Activated CD4-positive, alpha-beta T cell treated with anti-CD3 and anti-CD28 coated beads for 4 hours (primary cell): ENCODE measurements around the gene PTPA.
"Not testable (repeated sequence)": the region's sequence is repeated elsewhere in the genome, so short reads cannot be mapped to it uniquely, and the experiment has no call there.

Experiments used
- DNase-seq, 2 donors: peaks; one replicate each; pipeline ENCODE4 v3.0.0-alpha.2; 2020

Gene PTPA

GRCh38 chr9:129161534-129161837 lies 50.3 kb downstream of the PTPA start:
- no peak for DNase-seq

- no peak for DNase-seq
Measured at GRCh38 chr9:129162497-129163197, 51.4 kb downstream of the PTPA start.

DNA sequence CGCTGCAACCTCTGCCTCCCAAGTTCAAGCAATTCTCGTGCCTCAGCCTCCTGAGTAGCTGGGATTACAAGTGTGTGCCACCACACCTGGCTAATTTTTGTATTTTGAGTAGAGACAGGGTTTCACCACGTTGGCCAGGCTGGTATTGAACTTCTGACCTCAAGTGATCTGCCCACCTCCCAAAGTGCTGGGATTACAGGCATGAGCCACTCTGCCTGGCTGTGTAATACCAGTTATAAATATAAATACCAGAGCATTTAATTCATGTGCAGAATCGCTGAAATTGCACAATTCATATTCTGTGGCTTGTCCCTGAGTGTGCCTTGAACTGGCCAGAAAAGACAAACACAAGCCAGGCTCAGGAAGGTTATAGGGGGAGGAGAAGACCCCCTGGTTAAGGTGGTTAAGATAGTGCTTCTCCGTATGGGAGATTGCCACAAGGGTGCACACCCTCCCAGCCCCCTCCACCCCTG lies 52.0 kb downstream of the PTPA start:
- DNase-seq = not testable (repeated sequence)

GRCh38 chr9:129163753-129164152 lies 52.5 kb downstream of the PTPA start:
- no peak for DNase-seq

- DNase-seq = no peak
Measured at GRCh38 chr9:129164246-129164930, 53.2 kb downstream of the PTPA start.

GRCh38 chr9:129165198-129165597 lies 54.0 kb downstream of the PTPA start:
- no peak for DNase-seq

DNA sequence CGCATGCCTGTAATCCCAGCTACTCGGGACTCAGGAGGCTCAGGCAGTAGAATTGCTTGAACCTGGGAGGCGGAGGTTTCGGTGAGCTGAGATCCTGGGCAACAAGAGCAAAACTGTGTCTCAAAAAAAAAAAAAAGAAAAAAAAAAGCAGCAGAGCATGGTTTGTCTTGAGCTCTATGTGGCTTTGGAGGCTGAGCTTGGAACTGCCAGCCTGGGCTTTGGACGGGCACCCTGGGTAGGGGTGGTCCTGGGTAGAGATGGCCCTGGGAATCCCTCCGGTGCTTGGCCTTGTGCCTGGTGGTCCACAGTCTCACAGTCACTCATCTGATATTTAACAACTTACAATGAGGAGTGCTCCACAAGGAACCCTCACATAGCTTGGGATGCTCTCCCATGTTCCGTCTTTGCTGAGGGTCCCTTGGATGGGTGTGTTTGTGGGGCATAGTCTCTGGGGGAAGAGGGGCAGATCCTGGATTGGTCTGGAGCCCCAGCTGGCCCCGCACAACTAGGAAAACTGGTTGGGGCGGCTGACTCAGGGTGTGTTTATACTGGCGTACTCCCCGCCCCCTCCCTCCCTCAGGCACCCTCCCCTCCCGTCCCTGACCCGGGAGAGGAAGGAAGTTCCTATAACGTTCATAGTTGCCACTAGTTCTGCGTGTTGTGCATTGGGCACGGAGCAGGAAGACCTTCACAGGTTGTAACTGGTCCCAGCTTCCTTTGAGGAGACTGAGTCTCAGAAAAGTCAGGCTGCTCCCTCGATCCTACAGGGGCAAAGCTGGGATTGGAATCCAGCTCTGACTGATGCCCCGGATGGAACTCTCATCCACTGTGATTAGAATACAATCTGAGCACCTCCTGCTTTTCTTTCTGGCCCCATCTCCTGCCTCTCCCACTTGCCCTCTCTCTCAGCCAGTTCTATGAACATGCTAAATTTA lies 55.7 kb downstream of the PTPA start:
- peak; percentile 29 to 30 for DNase-seq

DNA sequence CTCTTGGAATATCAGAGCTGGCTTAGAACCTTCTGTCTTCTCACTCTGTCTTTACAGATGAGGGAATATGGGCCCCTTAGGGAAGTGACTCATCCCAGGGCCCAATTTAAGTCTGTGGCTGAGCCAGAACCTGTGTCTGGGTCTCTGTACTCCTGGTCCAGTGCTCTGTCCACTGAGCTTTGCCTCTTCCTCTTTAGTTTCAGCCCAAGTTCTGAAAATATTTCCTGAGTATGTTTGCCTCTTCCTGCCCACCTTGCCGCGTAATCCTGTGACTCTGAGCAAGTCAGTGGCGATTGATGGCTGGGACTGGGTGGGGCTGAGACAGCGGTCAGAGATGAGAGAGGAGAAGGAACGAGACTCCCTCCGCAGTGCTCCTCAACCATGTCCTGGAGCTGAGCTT lies 59.0 kb downstream of the PTPA start:
- DNase-seq = no peak

DNA sequence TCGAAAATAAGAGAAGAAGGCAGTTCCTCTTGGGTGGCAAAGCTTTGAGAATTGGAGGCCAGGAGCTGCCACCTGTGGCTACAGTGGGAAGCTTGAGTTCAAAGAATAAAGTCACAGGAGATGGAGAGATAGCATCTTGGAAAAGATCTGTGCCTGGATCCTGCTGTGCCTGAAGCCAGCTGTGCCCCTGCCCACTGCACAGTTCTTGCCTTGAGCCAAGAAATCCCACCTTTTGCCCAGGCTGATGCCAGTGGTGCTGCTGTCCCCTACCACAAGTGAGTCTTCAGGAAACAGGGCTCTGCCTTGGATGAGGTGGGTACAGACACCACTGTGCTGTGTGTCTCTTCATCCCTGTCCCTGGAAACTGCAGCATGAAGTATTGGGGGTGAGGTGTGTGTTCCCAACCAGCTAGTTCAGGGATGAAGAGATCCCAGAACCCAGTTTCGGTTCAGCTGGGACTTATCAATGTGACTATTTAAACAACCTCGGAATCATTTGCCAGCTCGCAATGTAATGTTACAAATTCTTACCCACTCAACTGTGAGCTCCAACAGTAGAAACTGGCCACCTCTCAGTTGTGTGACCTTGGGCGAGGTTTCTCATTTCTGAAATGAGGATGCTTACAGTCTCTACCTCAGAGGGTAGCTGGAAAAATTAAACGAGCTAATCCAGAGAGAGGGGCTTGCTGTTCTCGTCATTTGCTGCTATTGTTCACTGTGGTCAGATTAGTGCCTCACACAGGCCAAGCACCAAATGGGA lies 61.0 kb downstream of the PTPA start:
- DNase-seq = no peak

- DNase-seq = no peak
Measured at GRCh38 chr9:129172816-129173215, 61.6 kb downstream of the PTPA start.

DNA sequence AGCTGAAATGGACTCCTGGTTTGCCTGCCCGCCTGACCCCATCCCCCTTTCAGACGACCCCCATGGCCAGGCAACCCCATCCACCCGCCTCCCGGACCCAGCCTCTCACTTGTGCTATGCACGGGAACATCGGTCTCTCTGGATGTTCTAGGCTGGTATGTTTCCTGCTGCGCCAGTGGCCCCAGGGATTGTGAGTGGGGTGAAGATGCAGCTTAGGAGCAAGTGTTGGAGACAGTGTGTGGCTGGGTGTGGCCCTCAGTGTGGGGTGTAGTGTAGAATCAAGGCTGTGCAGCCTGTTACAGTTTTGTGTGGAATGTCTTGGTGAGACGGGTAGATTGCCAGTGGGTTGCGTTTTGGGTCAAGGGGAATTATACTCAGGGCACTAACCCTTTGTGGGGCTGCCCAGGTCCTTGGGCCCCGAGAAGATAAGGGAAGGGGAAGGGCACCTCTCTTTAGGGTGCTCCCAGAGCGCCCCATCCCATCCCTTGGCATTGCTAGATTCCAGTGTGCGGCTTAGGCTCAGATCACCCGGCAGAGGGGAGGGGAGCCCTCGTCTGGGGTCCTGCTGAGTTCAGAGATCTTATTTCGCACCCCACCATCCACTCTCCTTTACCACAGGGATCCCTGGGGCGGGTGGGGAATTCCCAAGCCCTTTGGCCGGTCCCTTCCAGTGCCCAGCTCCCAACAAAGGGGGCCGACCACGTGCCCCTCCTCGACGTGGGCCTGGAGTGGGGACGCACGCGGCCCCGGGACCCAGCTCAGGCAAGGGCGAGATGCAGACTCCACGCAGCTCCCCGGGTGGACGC lies 62.3 kb downstream of the PTPA start:
- DNase-seq = no peak

DNA sequence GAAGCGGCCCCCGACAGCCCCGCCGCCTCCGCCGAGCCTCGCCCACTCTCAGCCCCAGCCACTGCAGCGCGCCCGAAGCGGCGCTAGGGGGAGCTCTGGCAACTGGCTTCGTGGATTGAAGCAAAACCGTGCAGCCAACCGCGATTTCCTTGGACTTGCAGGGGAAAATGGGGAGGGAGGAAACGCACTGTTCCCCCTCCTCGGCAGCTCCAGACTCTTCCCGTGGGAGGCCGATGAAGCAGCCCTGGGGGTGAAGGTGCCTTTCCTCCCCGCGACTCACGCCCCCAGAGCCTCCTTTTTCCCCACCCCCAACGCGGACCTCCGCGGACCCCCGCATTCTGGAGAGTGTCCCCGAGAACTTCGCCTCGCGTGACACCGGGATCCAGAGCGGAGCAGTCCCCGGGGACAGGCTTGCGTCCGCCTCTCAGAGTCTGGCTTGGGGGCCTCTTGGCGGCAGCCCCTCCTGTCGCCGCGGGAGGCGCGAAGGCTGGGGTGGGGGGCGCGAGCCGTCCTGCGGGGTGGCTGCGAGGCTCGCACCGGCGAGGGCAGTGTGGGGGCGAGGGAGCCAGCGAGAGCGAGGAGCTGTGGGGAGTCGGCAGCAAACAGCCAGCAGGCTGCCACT lies 63.0 kb downstream of the PTPA start:
- peak; percentile 66 to 85 for DNase-seq

GRCh38 chr9:129174724-129175514 lies 63.7 kb downstream of the PTPA start:
- DNase-seq = peak in 1 of 2 donors; percentile 26

GRCh38 chr9:129175515-129175824 lies 64.3 kb downstream of the PTPA start:
- no peak for DNase-seq

- DNase-seq = peak; percentile 24 to 30
Measured at GRCh38 chr9:129175825-129176633, 64.8 kb downstream of the PTPA start.

GRCh38 chr9:129176701-129177442 lies 65.7 kb downstream of the PTPA start:
- no peak for DNase-seq

DNA sequence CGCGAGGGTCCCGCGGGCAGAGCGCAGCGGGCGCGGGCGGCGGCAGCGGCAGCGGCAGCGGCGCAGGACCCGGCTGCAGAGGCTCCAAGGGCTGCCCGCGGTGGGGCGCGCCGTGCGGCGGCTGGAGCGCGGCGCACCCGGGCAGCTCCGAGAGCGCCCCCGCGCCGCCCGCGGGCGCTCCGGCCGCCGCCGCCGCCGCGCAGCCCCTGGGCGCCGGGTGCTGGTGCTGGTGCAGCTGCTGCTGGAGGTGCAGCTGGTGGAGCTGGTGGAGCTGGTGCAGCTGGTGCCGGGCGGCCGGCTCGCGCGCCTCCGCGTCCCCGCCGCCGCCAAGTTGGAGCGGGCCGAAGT lies 66.2 kb downstream of the PTPA start:
- DNase-seq = peak in 1 of 2 donors; percentile 16

DNA sequence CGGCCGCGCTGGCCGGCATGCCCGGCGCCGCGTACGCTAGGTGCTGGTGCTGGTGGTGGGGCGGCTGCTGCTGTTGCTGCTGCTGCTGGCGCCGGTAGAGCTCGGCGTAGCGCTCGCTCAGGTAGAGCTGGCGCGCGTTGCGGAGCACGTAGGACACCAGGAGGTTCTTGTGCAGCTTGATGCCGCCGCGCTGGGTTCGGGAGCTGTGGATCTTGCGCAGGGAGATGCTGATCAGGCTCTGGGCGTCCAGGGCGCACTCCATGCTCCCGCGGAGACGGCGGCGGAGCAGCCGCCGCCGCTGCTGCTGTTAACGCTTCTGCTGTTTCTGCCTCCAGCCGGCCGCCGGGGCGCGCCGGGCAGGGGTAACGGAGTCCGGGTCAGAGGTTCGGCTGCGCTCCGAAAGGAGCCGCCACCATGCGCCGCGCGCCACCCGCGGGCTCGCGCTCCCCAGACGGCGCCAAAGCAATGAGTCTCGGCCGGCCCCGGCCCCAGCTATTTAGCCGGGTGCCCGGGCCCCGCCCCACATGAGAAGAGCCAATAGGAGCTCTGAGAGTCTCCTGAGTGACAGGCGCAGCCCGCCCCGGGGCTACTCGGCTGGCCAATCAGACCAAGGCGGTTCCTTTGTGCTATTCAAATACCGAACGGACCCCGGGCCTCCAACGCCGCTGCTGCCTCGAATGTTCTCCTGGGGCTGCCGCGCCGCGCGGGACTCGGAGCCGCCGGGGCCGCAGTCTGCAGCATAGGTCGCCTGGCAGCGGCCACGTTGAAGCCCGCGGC lies 66.8 kb downstream of the PTPA start, which contains the start of gene IER5L:
TSS of gene IER5L (minus strand) at position 471 of the 777 bp plus-strand sequence. CDS start at position 262, 209 bp downstream.
- DNase-seq = peak; percentile 92 to 94
